ENCODE data around the gene CRY1.
A peak's percentile ranks its signal among the peaks of the same experiment; 100 is the strongest.

CRY1 gene

GRCh38 chr12:107093417-107094182, at the start of gene CRY1:
CRY1 (minus strand) TSS chr12:107093549; CDS start chr12:107092961, 588 bp downstream.
- peak; percentile 42 to 100 (median 96) for DNase-seq

- no peak for DNase-seq
These were observed 46.4 kb upstream of the CRY1 start for GRCh38 chr12:107139787-107140186.

- no peak for DNase-seq
These were observed 45.6 kb upstream of the CRY1 start for GRCh38 chr12:107138990-107139389.

GRCh38 chr12:107135177-107135576, 41.8 kb upstream of the CRY1 start:
- no peak for DNase-seq

- no peak for DNase-seq
These were observed 41.2 kb upstream of the CRY1 start for GRCh38 chr12:107134558-107134957.

GRCh38 chr12:107133462-107133861, 40.1 kb upstream of the CRY1 start:
- DNase-seq, result no peak

- DNase-seq, result peak in 20 of 56 donors; percentile 1 to 20 (median 4)
These were observed 38.7 kb upstream of the CRY1 start for GRCh38 chr12:107131832-107132616.

- no peak for DNase-seq
These were observed 37.7 kb upstream of the CRY1 start for GRCh38 chr12:107130830-107131611.

- DNase-seq, result no peak
These were observed 36.1 kb upstream of the CRY1 start for GRCh38 chr12:107129315-107129930.

- DNase-seq, result no peak
These were observed 34.4 kb upstream of the CRY1 start for GRCh38 chr12:107127482-107128430.

- no peak for DNase-seq
These were observed 33.6 kb upstream of the CRY1 start for GRCh38 chr12:107126796-107127481.

- DNase-seq, result no peak
These were observed 32.5 kb upstream of the CRY1 start for GRCh38 chr12:107125833-107126232.

GRCh38 chr12:107122452-107122958, 29.2 kb upstream of the CRY1 start:
- DNase-seq, result no peak

- DNase-seq, result no peak
These were observed 25.7 kb upstream of the CRY1 start for GRCh38 chr12:107119091-107119490.

GRCh38 chr12:107118624-107119023, 25.3 kb upstream of the CRY1 start:
- no peak for DNase-seq

- no peak for DNase-seq
These were observed 21.8 kb upstream of the CRY1 start for GRCh38 chr12:107115119-107115518.

GRCh38 chr12:107111314-107111713, 18.0 kb upstream of the CRY1 start:
- DNase-seq, result no peak

GRCh38 chr12:107109726-107110719, 16.7 kb upstream of the CRY1 start:
- no peak for DNase-seq
